Measurements from ENCODE around the gene PDX1.

PDX1 gene

DNA sequence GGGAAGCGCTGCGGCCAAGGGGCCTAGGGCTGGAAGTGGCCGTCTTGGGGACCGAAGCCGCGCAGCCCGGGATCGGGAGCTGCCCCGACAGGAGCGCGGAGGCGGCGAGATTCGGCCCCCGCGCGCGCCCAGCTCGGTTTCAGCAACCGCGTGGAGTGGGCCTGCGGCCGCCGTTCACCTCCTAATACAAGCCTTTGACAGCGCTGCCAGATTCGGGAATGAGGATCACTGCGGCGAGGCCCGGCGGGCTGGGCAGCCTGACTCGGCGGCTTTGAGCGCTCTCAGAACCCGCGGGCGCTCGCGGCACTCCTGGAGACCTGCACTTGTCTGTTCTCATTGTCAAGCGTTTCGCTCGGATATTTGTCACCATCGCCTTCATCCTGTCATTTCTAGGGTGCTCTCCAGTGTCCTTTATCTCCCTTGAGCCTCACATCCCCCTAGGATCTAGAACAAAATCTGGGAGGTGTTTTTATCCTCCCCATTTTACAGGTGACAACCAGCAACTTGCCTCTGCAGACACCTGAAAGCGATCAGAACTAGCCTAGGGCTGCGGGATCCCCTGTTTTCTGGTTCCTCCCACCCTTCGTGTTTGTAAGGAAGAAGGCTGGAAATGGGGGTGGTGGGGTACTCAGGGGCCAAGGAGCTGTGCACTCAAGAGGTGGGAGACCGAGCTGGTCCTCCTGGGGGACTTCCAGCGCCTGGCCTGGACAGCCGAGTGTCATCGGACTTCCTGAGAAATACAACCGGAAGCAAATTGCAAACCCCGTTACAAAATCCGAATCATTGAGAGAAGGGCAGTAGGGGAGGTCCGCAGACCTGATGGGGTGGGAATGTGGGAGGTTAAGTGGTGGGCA is 50.8 kb downstream of the PDX1 start:
- no peak for DNase-seq

DNA sequence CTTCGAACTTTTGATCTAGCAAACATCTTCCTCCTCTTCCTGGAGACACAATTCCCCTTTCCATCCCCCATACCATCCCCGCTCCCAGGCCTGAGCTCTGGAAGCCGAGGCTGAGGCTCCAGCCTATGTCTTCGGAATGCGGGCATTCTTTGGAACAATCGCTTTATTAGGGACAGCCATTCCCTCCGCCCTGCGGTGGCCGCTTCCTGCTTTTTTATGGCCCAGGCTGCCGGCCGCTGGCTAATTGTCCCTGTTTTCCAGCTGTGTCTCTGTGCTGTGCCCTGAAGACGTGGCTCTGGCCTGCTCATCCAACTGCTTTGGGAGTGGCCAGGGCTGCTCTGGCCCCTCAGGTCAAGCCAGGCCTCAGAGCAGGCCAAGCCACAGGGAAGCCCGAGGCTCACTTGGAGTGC is 51.4 kb downstream of the PDX1 start:
- no peak for DNase-seq

DNA sequence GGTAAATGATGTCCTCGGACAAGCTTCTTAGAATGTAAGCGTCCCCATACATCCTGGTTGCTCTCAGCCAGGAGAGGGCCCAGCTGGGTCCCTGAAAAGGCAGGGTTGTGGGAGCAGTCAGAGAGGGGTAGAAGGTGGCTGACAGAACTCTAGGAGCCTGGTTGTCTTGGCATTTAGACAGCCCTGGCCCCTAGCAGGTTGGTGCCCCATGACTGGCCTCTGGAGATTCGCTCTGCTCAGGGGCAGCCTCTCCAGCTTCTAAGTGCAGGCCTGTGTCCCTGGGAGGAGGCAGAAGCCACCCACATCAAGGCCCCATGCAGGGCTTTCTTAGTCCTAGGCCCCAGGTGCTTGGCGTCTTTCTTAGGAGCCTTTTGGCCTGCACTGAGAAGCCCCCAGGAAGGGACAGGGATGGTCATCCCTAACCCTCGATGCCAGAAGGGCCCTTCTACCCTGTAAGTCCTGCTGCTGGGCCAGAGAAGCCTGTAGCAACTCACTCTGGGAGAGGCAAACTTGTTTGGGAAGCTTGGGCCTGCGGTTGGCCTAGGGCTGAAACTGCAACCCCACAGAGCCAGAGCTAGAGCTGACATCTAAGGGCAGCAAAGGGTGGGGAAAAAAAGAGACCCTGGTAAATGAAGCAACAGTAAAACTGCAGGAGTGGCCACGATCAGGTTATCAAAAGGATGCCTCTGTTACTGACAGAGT is 52.1 kb downstream of the PDX1 start:
- DNase-seq: no peak

DNA sequence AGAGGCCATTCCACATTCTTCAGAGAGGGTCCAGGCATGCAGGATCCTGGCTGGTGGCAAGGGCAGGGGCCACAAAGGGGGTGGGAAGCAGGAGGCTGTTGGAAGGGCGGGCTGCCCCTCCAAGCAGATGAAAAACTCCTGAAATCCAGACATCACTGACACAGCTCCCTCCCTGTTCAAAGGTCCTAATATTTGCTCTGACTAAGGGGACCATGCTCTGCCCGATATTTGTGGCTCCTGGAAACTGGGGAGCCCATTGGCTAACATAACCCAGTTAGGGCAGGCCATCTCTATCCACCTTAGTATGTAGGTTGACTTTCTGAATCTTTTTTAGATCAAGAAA is 52.6 kb downstream of the PDX1 start:
- no peak for DNase-seq

DNA sequence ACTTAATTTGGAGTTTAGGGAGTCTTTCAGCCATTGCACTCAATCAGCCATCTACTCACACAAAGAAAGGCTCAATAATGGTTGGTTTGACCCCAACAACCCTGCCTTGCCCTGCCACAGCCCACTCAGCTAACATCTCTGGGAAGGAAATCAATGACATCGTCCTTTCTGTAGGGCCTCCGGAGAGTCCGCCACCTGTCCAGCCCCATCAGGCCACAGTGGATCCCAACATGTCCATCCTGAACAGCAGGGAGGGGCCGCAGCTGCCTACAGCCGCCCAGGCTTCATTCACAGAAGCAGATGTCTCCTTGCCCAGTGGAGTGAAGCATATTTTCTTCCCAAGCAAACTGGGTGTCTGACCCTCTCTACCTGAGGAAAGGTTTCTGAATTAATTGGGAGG is 53.5 kb downstream of the PDX1 start:
- DNase-seq: no peak

DNA sequence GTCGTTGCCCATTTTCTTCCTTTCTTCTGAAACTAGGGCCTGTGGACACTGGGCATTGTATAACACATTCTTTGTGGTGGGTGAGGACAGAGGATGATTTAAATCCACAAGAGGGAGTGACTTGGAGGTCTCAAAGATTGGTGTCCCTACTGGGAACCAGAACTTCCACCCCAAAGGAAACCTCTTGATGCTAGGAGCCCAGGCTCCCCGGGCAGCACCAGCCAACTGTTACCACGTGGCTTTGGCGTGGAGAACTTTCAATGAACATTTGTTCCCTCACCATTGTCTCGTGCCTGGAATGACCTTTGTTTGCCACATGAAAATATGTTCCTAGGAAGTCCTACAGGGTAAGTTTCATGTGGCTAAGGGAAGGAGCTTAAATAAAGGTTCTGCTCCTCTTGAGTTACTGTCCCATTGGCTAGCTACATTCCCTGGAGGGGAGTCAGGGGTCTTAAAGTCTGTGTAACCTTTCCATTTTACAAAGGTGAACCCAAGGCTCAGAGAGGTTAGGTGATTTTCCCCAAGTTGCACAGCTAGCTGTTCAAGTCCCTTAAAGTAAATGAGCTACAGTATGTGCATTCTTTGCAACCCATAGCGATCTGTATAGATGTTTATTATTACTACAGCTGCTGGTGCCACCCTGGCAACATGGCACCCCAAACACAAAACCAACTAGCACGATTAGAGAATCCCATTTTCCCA is 54.3 kb downstream of the PDX1 start:
- DNase-seq: no peak
